CD4-positive, alpha-beta memory T cell (primary cell): Measurements from ENCODE around the gene GRID2. TPM values are rescaled to one million over a fixed set of nuclear protein-coding genes. Genes with fewer than 3 reads are reported as not detected.

Source experiments
- CTCF ChIA-PET: fragments of 350-600 bp; sonication (Branson Sonifier 250); formaldehyde crosslinking; loops from one replicate; lab custom pipeline; 2021; ENCODE audit warnings: inconsistent platforms; ENCODE audit not compliant: partially characterized antibody; lab: Charles Lee
- POLR2A ChIA-PET: fragments of 350-600 bp; sonication (Branson Sonifier 250); formaldehyde crosslinking; loops from one replicate; lab custom pipeline; 2021; ENCODE audit not compliant: partially characterized antibody; lab: Charles Lee
- DNase-seq, 5 donors: peaks; one replicate each; pipeline versions ENCODE4 v3.0.0 to v3.0.0-alpha.2; 2020 to 2022; ENCODE audit warnings: mixed read lengths in 1 of 5
- H3K27ac ChIP-seq: one replicate; pipeline ENCODE4 v1.7.0; 2013; ENCODE audit warnings: low read depth, low read length
- H3K27me3 ChIP-seq: 2 replicates; pipeline ENCODE4 v1.7.0; 2013; ENCODE audit warnings: mild to moderate bottlenecking, low read length, moderate library complexity; ENCODE audit not compliant: insufficient read depth
- H3K36me3 ChIP-seq: 2 replicates; pipeline ENCODE4 v1.7.0; 2013; ENCODE audit warnings: mild to moderate bottlenecking, low read length, moderate library complexity; ENCODE audit not compliant: insufficient read depth
- H3K4me1 ChIP-seq: 2 replicates; pipeline ENCODE4 v1.7.0; 2013; ENCODE audit warnings: mild to moderate bottlenecking, low read length, moderate library complexity; ENCODE audit not compliant: insufficient read depth
- H3K4me3 ChIP-seq, 2 donors: one replicate each; pipeline ENCODE4 v1.7.0; 2013; ENCODE audit warnings: low read length in 2 of 2, mild to moderate bottlenecking in 1 of 2
- H3K9me3 ChIP-seq, 2 donors: one replicate each; pipeline ENCODE4 v1.7.0; 2013; ENCODE audit warnings: low read length in 2 of 2, control low read depth in 1 of 2; ENCODE audit not compliant: control insufficient read depth in 1 of 2
- H3K27ac Mint-ChIP-seq, 7 donors: one replicate each; pipeline ENCODE4 v1.8.0; 2020 to 2021; ENCODE audit warnings: mixed read lengths in 7 of 7, mild to moderate bottlenecking in 6 of 7, inconsistent platforms in 3 of 7, moderate library complexity in 3 of 7
- H3K27me3 Mint-ChIP-seq, 2 donors: one replicate each; pipeline ENCODE4 v1.8.0; 2020 to 2021; ENCODE audit warnings: mixed read lengths in 2 of 2
- H3K36me3 Mint-ChIP-seq, 2 donors: one replicate each; pipeline ENCODE4 v1.8.0; 2020 to 2021; ENCODE audit warnings: mixed read lengths in 2 of 2, inconsistent platforms in 1 of 2, mild to moderate bottlenecking in 1 of 2
- H3K4me1 Mint-ChIP-seq, 4 donors: one replicate each; pipeline ENCODE4 v1.8.0; 2020 to 2021; ENCODE audit warnings: mixed read lengths in 4 of 4, mild to moderate bottlenecking in 1 of 4
- H3K4me3 Mint-ChIP-seq, 8 donors: one replicate each; pipeline ENCODE4 v1.8.0; 2020 to 2021; ENCODE audit warnings: mixed read lengths in 8 of 8, mild to moderate bottlenecking in 7 of 8, moderate library complexity in 6 of 8, inconsistent platforms in 3 of 8
- H3K9me3 Mint-ChIP-seq, 8 donors: one replicate each; pipeline ENCODE4 v1.8.0; 2020 to 2021; ENCODE audit warnings: mixed read lengths in 8 of 8, mild to moderate bottlenecking in 5 of 8, inconsistent platforms in 3 of 8, moderate library complexity in 1 of 8
- intact Hi-C: fragments of 100-400 bp; cut with micrococcal nuclease; formaldehyde crosslinking; loops from one replicate; pipeline ENCODE4 v1.15.1; 2023
- polyA plus RNA-seq, 2 donors: library from polyadenylated mRNA; unstranded; fragments of 300-500 nt; fragmentation: Illumina TruSeq; gene quantifications; one replicate each; pipeline ENCODE4 v1.2.3, GENCODE V29; 2021
- total RNA-seq, 2 experiments: library from RNA; stranded (reverse); gene quantifications; one replicate each; pipeline ENCODE4 v1.2.3, GENCODE V29; 2021

Gene GRID2
- total and polyA plus RNA-seq, 4 experiments from 2014 or later = not detected

DNA sequence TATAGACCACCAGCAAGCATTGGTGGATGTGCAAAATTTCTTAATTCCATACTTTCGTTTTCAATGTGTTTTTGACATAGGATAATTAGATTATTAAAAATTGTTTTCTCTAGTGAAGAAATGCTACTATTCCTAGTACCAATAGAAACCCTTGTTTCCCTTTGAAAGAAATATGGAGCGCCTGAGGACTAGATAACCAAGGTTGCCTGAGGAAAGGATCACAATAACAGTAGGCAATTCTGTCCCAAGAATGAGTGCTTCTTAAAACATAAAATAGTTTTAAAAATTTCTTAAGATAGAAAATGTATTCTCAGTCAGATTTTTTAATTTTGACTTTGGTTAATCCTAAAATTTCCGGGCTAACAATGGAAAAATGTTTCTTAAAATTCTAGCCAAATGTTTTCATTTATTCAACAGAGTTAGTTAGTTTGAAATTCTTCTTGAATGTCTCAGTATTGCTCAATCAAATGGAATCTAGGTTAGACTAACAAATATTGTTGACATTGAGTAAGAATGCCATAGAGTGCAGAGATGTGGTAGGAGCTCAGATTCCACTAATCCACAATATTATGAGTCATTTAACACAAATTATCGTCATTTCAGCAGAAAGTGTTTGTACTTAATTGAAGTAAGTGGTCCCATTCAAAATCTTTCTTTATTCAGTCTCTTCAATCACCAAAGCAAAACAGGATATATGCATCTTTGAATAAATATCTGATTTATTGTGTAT is 666.0 kb downstream of the GRID2 start:
- Histone ChIP-seq H3K36me3 (no peaks in the 10 kb centered on the region), H3K9me3 (peaks cover 0 to 3% of the 10 kb centered on the region in 2 donors), H3K4me3 (no peak overlapping the region), H3K27ac (no peak overlapping the region), H3K27me3 (no peaks in the 10 kb centered on the region), H3K4me1 (no peaks in the 10 kb centered on the region)
- H3K27me3 Mint-ChIP-seq = no peaks in the 10 kb centered on the region
- CTCF ChIA-PET = no interaction called here
- POLR2A ChIA-PET = no interaction called here
- H3K9me3 Mint-ChIP-seq = peaks cover 0 to 15% (median 9%) of the 10 kb centered on the region in 8 donors
- intact Hi-C loops = no loop called here
- H3K36me3 Mint-ChIP-seq = no peaks in the 10 kb centered on the region
- DNase-seq = no peak
- no peak overlapping the region for H3K4me3 Mint-ChIP-seq
- no peak overlapping the region for H3K27ac Mint-ChIP-seq
- no peaks in the 10 kb centered on the region for H3K4me1 Mint-ChIP-seq

GRCh38 chr4:92970996-92971395 is 667.2 kb downstream of the GRID2 start:
- Histone ChIP-seq H3K27me3 (no peaks in the 10 kb centered on the region), H3K4me1 (no peaks in the 10 kb centered on the region), H3K27ac (no peak overlapping the region), H3K9me3 (peaks cover 0 to 3% of the 10 kb centered on the region in 2 donors), H3K4me3 (no peak overlapping the region), H3K36me3 (no peaks in the 10 kb centered on the region)
- no peaks in the 10 kb centered on the region for H3K27me3 Mint-ChIP-seq
- H3K9me3 Mint-ChIP-seq = peaks cover 0 to 15% (median 7%) of the 10 kb centered on the region in 8 donors
- CTCF ChIA-PET = no interaction called here
- no peak overlapping the region for H3K27ac Mint-ChIP-seq
- POLR2A ChIA-PET = no interaction called here
- H3K4me3 Mint-ChIP-seq = no peak overlapping the region
- no peaks in the 10 kb centered on the region for H3K36me3 Mint-ChIP-seq
- no peaks in the 10 kb centered on the region for H3K4me1 Mint-ChIP-seq
- no peak for DNase-seq
- intact Hi-C loops = no loop called here

- Mint-ChIP-seq H3K27ac (no peak overlapping the region), H3K36me3 (no peaks in the 10 kb centered on the region), H3K4me3 (no peak overlapping the region), H3K4me1 (no peaks in the 10 kb centered on the region), H3K27me3 (no peaks in the 10 kb centered on the region), H3K9me3 (peaks cover 0 to 10% (median 3%) of the 10 kb centered on the region in 8 donors)
- no peaks in the 10 kb centered on the region for H3K9me3 ChIP-seq
- no peak for DNase-seq
- no peak overlapping the region for H3K4me3 ChIP-seq
- intact Hi-C loops = no loop called here
- no peaks in the 10 kb centered on the region for H3K4me1 ChIP-seq
- CTCF ChIA-PET = no interaction called here
- POLR2A ChIA-PET = no interaction called here
- H3K27ac ChIP-seq = no peak overlapping the region
- no peaks in the 10 kb centered on the region for H3K27me3 ChIP-seq
- no peaks in the 10 kb centered on the region for H3K36me3 ChIP-seq
Observed at GRCh38 chr4:92988301-92988700, 684.5 kb downstream of the GRID2 start.

DNA sequence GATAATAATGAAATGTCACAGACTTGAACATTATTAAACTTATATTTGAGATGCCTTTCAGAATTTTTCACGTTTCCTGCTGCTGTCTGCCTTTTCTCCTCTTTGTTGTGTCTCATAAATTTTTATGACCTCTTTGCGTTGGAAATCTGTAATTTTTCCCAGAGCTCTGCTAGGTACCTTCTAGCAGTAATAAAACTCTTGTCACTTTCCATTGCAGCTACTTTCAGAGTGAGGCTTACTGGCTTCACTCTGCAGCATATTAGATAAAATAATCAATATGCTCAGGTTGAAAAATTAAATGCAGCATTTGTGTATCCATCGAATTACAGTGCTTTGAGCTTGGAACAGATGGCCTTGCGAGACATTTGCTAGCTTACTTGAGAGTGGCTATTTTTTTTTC is 689.0 kb downstream of the GRID2 start:
- Histone ChIP-seq H3K27ac (no peak overlapping the region), H3K36me3 (no peaks in the 10 kb centered on the region), H3K4me3 (no peak overlapping the region), H3K27me3 (no peaks in the 10 kb centered on the region), H3K4me1 (no peaks in the 10 kb centered on the region), H3K9me3 (no peaks in the 10 kb centered on the region)
- Mint-ChIP-seq H3K4me1 (no peaks in the 10 kb centered on the region), H3K9me3 (peaks cover 0 to 5% (median 0%) of the 10 kb centered on the region in 8 donors), H3K27ac (no peak overlapping the region), H3K36me3 (no peaks in the 10 kb centered on the region), H3K27me3 (no peaks in the 10 kb centered on the region), H3K4me3 (no peak overlapping the region)
- DNase-seq = no peak
- intact Hi-C loops = no loop called here
- ChIA-PET POLR2A (no interaction called here), CTCF (no interaction called here)

DNA sequence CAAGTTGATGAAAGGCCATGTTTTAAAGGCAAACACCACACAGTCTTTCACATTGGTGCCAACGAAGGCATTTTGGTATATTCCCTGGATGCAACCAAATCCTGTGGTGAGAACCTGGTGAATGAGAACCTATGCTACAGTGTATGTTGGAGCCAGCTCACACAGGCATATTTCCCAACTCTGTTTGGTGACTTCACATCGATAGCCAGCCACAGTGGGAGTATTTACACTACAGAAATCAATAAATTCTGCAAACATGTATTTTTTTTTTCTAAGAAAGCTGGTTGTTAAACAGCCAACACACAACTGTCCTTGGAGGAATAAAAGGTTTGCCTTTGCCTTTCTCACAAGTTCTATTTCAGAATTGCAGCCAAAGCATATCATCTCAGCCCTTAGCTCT is 691.0 kb downstream of the GRID2 start:
- Mint-ChIP-seq H3K36me3 (no peaks in the 10 kb centered on the region), H3K9me3 (peaks cover 0 to 5% (median 0%) of the 10 kb centered on the region in 8 donors), H3K27me3 (no peaks in the 10 kb centered on the region), H3K4me1 (no peaks in the 10 kb centered on the region), H3K4me3 (no peak overlapping the region), H3K27ac (no peak overlapping the region)
- no peaks in the 10 kb centered on the region for H3K27me3 ChIP-seq
- no peaks in the 10 kb centered on the region for H3K4me1 ChIP-seq
- no peak overlapping the region for H3K4me3 ChIP-seq
- no peak overlapping the region for H3K27ac ChIP-seq
- no peaks in the 10 kb centered on the region for H3K9me3 ChIP-seq
- no peak for DNase-seq
- intact Hi-C loops = no loop called here
- CTCF ChIA-PET = no interaction called here
- POLR2A ChIA-PET = no interaction called here
- H3K36me3 ChIP-seq = no peaks in the 10 kb centered on the region

DNA sequence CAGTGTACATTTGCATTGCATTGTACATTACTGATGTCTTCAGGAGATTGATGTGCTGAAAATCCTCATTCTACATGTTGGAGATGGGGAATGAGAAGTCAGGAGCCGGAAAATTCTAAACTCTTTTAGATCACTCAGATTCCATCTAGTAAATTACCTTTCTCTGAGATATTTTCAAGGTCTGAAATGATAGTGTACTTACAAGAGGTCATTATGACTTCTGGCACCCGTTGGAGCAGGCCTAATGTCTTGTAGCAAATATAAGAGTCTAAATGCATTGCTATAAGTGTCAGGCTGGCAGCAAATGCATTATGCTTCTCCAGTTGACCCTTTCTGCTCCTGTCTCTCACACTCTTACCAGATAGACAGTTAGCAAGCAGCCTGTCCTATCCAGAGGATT is 692.8 kb downstream of the GRID2 start:
- no peak overlapping the region for H3K4me3 ChIP-seq
- Mint-ChIP-seq H3K9me3 (peaks cover 0 to 5% (median 0%) of the 10 kb centered on the region in 8 donors), H3K27ac (no peak overlapping the region), H3K4me3 (no peak overlapping the region), H3K4me1 (no peaks in the 10 kb centered on the region), H3K27me3 (no peaks in the 10 kb centered on the region), H3K36me3 (no peaks in the 10 kb centered on the region)
- H3K36me3 ChIP-seq = no peaks in the 10 kb centered on the region
- H3K4me1 ChIP-seq = no peaks in the 10 kb centered on the region
- H3K27ac ChIP-seq = no peak overlapping the region
- no peaks in the 10 kb centered on the region for H3K27me3 ChIP-seq
- intact Hi-C loops = no loop called here
- DNase-seq = no peak
- ChIA-PET CTCF (no interaction called here), POLR2A (no interaction called here)
- H3K9me3 ChIP-seq = no peaks in the 10 kb centered on the region

- H3K27me3 Mint-ChIP-seq = no peaks in the 10 kb centered on the region
- no peak overlapping the region for H3K27ac ChIP-seq
- no peaks in the 10 kb centered on the region for H3K9me3 ChIP-seq
- no peaks in the 10 kb centered on the region for H3K4me1 ChIP-seq
- H3K4me1 Mint-ChIP-seq = no peaks in the 10 kb centered on the region
- CTCF ChIA-PET = no interaction called here
- no peak overlapping the region for H3K4me3 Mint-ChIP-seq
- no peaks in the 10 kb centered on the region for H3K36me3 ChIP-seq
- H3K27ac Mint-ChIP-seq = no peak overlapping the region
- POLR2A ChIA-PET = no interaction called here
- no peak overlapping the region for H3K4me3 ChIP-seq
- H3K9me3 Mint-ChIP-seq = peaks cover 0 to 2% (median 0%) of the 10 kb centered on the region in 8 donors
- H3K27me3 ChIP-seq = no peaks in the 10 kb centered on the region
- no peak for DNase-seq
- no peaks in the 10 kb centered on the region for H3K36me3 Mint-ChIP-seq
- intact Hi-C loops = loop anchor here (10.0 kb wide), 1 partner anchor 56 kb away; no protein-coding TSS in a partner anchor
Observed at GRCh38 chr4:93000910-93001309, 697.1 kb downstream of the GRID2 start.
